GM12873 (cell line): Measurements from ENCODE around the gene CTSC.

ENCODE experiments used
- TF ChIP-seq, protein P1 (sequence below): IDR thresholded peaks from 2 replicates; pipeline ENCODE4 v1.5.1; 2012; ENCODE audit warnings: low read depth, mild to moderate bottlenecking, moderate library complexity, low read length, control low read depth; ENCODE audit not compliant: insufficient read depth; ENCODE audit errors: missing control alignments

CTSC gene

DNA sequence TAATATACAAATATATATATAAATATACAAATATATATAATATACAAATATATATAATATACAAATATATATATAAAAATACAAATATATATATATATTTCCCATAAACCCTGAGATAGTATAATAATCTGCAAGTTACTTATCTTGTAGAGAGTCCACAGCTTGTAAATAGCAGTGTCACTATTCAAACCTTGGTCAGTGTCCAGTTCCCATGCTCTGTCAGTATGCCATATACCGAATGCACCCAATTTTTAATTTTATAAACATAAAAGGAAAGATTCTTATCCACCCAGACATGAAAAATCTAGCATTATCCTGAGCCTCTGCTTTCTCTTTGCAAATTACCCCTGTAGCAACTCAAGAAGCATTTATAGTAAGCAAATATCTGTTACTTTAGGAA, 21.6 kb upstream of the CTSC start:
- TF ChIP-seq, protein P1, sequence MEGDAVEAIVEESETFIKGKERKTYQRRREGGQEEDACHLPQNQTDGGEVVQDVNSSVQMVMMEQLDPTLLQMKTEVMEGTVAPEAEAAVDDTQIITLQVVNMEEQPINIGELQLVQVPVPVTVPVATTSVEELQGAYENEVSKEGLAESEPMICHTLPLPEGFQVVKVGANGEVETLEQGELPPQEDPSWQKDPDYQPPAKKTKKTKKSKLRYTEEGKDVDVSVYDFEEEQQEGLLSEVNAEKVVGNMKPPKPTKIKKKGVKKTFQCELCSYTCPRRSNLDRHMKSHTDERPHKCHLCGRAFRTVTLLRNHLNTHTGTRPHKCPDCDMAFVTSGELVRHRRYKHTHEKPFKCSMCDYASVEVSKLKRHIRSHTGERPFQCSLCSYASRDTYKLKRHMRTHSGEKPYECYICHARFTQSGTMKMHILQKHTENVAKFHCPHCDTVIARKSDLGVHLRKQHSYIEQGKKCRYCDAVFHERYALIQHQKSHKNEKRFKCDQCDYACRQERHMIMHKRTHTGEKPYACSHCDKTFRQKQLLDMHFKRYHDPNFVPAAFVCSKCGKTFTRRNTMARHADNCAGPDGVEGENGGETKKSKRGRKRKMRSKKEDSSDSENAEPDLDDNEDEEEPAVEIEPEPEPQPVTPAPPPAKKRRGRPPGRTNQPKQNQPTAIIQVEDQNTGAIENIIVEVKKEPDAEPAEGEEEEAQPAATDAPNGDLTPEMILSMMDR: no peak

- TF ChIP-seq, protein P1: no peak
Measured at GRCh38 chr11:88358040-88358431, 20.5 kb upstream of the CTSC start.

DNA sequence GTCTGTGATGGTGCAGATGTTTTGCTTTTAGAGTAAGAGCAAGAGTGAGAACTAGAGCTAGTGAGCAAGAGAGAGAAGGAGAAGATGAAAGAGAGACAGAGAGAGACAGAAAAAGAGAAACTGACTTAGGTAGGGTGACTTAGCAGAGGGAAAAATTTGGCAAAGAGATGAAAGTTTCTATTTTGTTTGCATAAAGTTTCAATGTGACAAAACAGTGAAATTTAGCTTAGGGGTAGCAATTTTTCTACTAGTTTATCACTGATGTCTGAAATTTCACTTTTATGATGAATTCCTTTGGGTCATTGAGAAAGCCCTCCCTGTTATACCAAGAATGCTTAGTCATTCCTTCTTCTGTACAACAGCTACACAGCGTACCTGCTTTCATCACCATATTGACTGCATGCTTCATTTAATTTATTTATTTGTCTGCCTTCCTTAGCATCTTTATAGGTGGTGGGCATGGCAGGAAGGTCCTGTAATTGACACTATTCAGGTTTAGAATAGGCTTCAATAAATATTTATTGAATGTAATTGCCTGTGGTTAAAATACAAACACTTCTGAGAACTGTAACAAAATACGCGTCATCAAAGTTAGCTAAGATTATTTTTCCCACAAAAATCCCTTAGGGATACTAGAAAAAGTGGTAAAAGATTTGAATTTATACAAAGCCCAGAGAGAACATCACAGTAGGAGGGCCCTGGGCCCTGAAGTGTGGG, 19.9 kb upstream of the CTSC start:
- TF ChIP-seq, protein P1: no peak

DNA sequence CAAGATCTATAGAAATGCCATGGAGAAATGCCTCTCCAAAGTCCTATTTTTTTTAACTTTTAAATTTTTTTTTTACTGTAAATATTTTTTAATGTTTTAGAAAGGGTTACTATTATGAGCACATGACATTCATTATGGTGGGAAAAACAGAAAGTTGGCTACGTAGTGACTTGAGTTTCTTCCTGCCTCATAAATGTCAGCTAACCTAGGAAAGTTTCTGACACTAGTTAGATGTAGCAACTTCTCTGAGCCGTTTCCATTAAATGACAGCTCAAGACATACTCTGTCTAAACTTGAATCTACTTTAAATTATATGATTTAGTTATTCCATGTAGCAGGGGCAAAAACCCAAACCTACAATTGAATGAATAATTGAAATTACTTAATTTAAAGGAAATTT, 18.4 kb upstream of the CTSC start:
- TF ChIP-seq, protein P1: no peak

- TF ChIP-seq, protein P1: no peak
Measured at GRCh38 chr11:88354912-88355311, 17.4 kb upstream of the CTSC start.

DNA sequence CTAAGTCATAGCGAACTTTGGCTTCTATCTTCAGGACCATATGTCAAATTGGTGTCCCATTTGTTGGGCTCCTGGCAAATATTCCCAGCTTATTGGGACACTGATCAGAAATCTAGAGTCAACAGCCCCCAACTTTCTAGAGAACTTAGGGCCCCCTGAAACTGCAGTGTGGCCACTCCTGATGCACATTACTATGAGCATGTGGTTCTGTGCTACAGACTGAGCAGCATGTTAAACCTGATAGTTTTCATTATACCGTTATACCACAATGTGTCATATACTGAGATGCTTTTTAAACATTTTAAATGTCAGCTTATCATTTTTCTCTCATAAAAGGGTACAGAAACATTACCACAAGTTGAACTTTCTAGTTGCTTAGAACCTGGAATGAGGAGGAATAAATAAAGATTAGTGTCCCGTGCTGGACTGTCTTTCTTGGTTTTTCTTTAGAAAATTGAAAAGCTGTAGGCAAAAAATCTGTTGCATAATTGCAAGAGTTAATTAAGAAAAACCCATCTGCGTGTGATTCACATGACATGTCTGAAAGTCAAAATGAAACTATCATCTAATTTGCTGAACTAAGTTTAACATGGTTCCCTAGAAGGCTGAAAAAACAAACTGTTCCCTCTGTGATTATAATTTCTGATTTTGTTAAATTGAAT, 16.4 kb upstream of the CTSC start:
- TF ChIP-seq, protein P1: no peak

DNA sequence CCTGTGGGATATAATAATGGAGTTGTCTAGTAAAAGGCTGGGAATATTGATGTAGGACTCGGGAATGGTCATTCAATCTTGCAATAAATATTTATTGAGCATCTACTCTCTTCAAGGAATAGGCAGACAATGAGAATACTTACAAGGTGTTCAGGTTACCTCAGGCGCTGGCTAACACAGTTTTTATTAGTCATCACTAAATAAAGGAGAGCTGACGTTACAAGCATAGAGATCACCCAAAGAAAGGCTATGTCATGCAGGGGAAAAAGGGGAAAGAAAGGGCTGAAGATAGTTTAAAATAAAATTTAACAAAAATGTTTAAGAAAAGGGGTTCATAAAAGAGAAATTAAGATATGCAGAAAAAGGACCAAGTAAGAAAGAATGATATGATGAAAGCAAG, 15.8 kb upstream of the CTSC start:
- TF ChIP-seq, protein P1: no peak
